Urinary bladder (tissue), 4 donors: ENCODE results near the gene MYO19. TPM values are rescaled to one million over a fixed set of nuclear protein-coding genes. Genes with fewer than 3 reads are reported as not detected.
"Not testable (repeated sequence)": the region's sequence is repeated elsewhere in the genome, so short reads cannot be mapped to it uniquely, and the experiment has no call there.

Experiments used
- DNase-seq: peaks from one replicate; pipeline ENCODE4 v3.0.0-alpha.2; 2015; ENCODE audit errors: extremely low spot score
- H3K27ac ChIP-seq: one replicate; pipeline ENCODE4 v1.5.1; 2013; ENCODE audit warnings: low read depth, mild to moderate bottlenecking, moderate library complexity
- H3K36me3 ChIP-seq: one replicate; pipeline ENCODE4 v1.6.1; 2013; ENCODE audit warnings: mild to moderate bottlenecking, moderate library complexity; ENCODE audit not compliant: insufficient read depth
- H3K4me1 ChIP-seq: one replicate; pipeline ENCODE4 v1.6.1; 2013; ENCODE audit warnings: mild to moderate bottlenecking, moderate library complexity; ENCODE audit not compliant: insufficient read depth
- H3K4me3 ChIP-seq: one replicate; pipeline ENCODE4 v1.5.1; 2013; ENCODE audit warnings: low read depth, low read length
- WGBS: extraction: QIAGEN DNeasy Blood & Tissue Kit; methylation state at CpG from one replicate; pipeline ENCODE4 v1.1.7; 2013; 5-methylcytosine and 5-hydroxymethylcytosine counted together
- polyA plus RNA-seq: library from polyadenylated mRNA; stranded (reverse); fragments of 200-250 nt; gene quantifications from one replicate; pipeline ENCODE4 v1.2.3, GENCODE V29; 2013
- small RNA-seq: library from RNA; depleted of rRNA; stranded (forward); fragments of <200 nt; gene quantifications from one replicate; pipeline ENCODE3, GENCODE V24; 2014
- total RNA-seq: library from RNA; depleted of rRNA; stranded (reverse); fragments of >200 nt; gene quantifications from one replicate; pipeline ENCODE4 v1.2.3, GENCODE V29; 2014
- donor health status: healthy with polysubstance abuse.
- donor health status: healthy.

Gene MYO19
- total and polyA plus RNA-seq, 2 donors, result 20.2 to 48.5 TPM

- Histone ChIP-seq H3K27ac (no peak overlapping the region), H3K4me3 (no peak overlapping the region), H3K4me1 (no peaks in the 10 kb centered on the region), H3K36me3 (no peaks in the 10 kb centered on the region)
- 93% methylated on average over 5 of the region's 5 CpGs for WGBS
- DNase-seq, result no peak
Measured at GRCh38 chr17:36459045-36459444, 75.6 kb downstream of the MYO19 start.

DNA sequence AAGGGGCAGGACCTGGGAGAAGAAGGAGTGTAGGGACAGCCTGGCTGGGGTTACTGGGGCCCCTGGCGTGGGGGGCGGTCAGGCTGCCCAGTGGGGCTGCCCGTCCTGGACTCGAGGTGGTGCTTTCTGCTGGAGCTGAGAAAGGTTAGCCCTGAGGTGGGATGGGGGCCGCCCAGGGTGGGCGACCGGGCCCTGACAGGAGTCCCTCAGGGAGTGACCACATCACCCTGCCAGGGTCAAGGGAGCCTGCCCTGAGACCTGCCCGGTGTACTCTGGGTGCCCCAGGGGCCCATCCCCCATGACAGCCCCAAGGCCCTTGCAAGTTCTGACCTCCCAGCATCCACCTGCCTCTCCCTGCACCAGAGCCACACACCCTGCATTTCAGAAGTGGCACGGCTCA is 77.0 kb downstream of the MYO19 start:
- H3K4me1 ChIP-seq, H3K27ac ChIP-seq, H3K4me3 ChIP-seq, H3K36me3 ChIP-seq, DNase-seq: not testable (repeated sequence)
- 86% methylated on average over 6 of the region's 9 CpGs for WGBS

DNA sequence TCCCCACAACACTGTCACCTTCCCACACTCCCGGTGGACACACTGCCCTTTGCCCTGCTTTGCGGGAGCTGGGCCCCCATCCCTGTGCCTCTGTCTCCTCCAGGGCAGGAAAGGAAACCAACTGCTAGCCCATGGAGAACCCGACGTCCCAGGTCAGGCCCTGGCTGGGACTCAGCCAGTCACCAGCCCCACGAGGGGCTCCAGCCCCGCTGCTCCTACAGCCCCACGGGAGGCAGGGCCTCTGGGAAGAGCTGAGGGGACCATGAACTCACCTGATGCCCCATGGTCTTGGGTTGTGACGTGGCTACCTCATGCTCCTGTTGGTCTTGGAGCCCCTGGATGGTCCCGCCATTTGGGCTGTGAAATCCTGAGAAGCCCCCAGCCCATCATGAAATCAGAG is 81.8 kb downstream of the MYO19 start:
- H3K4me1 ChIP-seq, H3K27ac ChIP-seq, H3K4me3 ChIP-seq, DNase-seq, H3K36me3 ChIP-seq: not testable (repeated sequence)
- WGBS, result 77% methylated on average over 8 of the region's 9 CpGs

GRCh38 chr17:36449997-36450396 is 84.7 kb downstream of the MYO19 start:
- not testable (repeated sequence) for H3K4me3 ChIP-seq, DNase-seq, H3K36me3 ChIP-seq, H3K4me1 ChIP-seq, H3K27ac ChIP-seq
- 68% methylated on average over 8 of the region's 15 CpGs for WGBS

Small RNA genes lying within 50 kb of the gene (small RNA-seq; reads per million reads assigned to genes)
- gene RNA5SP439, result not detected

Other genes with a start within 250 kb of the MYO19 start
- not detected for gene TBC1D3G, start 211.0 kb downstream of the MYO19 start, total RNA-seq
- not detected for gene TBC1D3G, start 211.0 kb downstream of the MYO19 start, polyA plus RNA-seq
- not detected for gene TBC1D3H, start 146.4 kb downstream of the MYO19 start, total RNA-seq
- gene TBC1D3H, start 146.4 kb downstream of the MYO19 start, polyA plus RNA-seq, result 0.33 TPM
- 33.7 TPM for gene ZNHIT3, start 48.2 kb downstream of the MYO19 start, total RNA-seq
- gene ZNHIT3, start 48.2 kb downstream of the MYO19 start, polyA plus RNA-seq, result 51.9 TPM
- gene PIGW, start 119 bp upstream of the MYO19 start, total RNA-seq, result 5.6 TPM
- 6.8 TPM for gene PIGW, start 119 bp upstream of the MYO19 start, polyA plus RNA-seq
- gene GGNBP2, start 10.1 kb upstream of the MYO19 start, total RNA-seq, result 86.5 TPM
- 46.4 TPM for gene GGNBP2, start 10.1 kb upstream of the MYO19 start, polyA plus RNA-seq
- 3.2 TPM for gene DHRS11, start 57.0 kb upstream of the MYO19 start, total RNA-seq
- 9.4 TPM for gene DHRS11, start 57.0 kb upstream of the MYO19 start, polyA plus RNA-seq
- gene MRM1, start 66.7 kb upstream of the MYO19 start, total RNA-seq, result 3.0 TPM
- 7.9 TPM for gene MRM1, start 66.7 kb upstream of the MYO19 start, polyA plus RNA-seq